Smooth muscle cell (in vitro differentiated cells): ENCODE results near the gene NEDD4L. TPM values are rescaled to one million over a fixed set of nuclear protein-coding genes. Genes with fewer than 3 reads are reported as not detected.
"Not testable (repeated sequence)": the region's sequence is repeated elsewhere in the genome, so short reads cannot be mapped to it uniquely, and the experiment has no call there.

Experiments
- DNase-seq: peaks from one replicate; lab custom pipeline; 2025; ENCODE audit not compliant: unreplicated experiment; lab: John Stamatoyannopoulos, UW
- H2AFZ ChIP-seq: fragments of 200-600 bp; sonication (generic); 2 replicates; pipeline ENCODE4 v1.6.0; 2016; ENCODE audit warnings: antibody characterized with exemption, low read depth, mild to moderate bottlenecking
- H3F3A ChIP-seq: fragments of 200-600 bp; sonication (generic); 2 replicates; pipeline ENCODE4 v1.6.0; 2017; ENCODE audit warnings: antibody characterized with exemption, low read depth
- H3K27ac ChIP-seq: fragments of 200-600 bp; sonication (generic); 2 replicates; pipeline ENCODE4 v1.5.1; 2016; ENCODE audit warnings: low read depth, mild to moderate bottlenecking
- H3K27me3 ChIP-seq: fragments of 200-600 bp; sonication (generic); 2 replicates; pipeline ENCODE4 v1.6.1; 2016; ENCODE audit warnings: low read depth, mild to moderate bottlenecking
- H3K36me3 ChIP-seq: fragments of 200-600 bp; sonication (generic); 2 replicates; pipeline ENCODE4 v1.5.1; 2016; ENCODE audit warnings: low read depth
- H3K4me1 ChIP-seq: fragments of 200-600 bp; sonication (generic); 2 replicates; pipeline ENCODE4 v1.5.1; 2016; ENCODE audit warnings: low read depth
- H3K4me2 ChIP-seq: fragments of 200-600 bp; sonication (generic); 2 replicates; pipeline ENCODE4 v1.6.0; 2016; ENCODE audit warnings: mild to moderate bottlenecking
- H3K4me3 ChIP-seq: fragments of 200-600 bp; sonication (generic); 2 replicates; pipeline ENCODE4 v1.5.1; 2016; ENCODE audit warnings: mild to moderate bottlenecking
- H3K79me2 ChIP-seq: fragments of 200-600 bp; sonication (generic); 2 replicates; pipeline ENCODE4 v1.6.0; 2016; ENCODE audit warnings: low read depth, mild to moderate bottlenecking
- H3K9ac ChIP-seq: fragments of 200-600 bp; sonication (generic); 2 replicates; pipeline ENCODE4 v1.6.0; 2016; ENCODE audit warnings: low read depth
- H3K9me3 ChIP-seq: fragments of 200-600 bp; sonication (generic); replicated peaks from 2 replicates; pipeline ENCODE4 v1.5.1; 2016; ENCODE audit warnings: low read depth
- H4K20me1 ChIP-seq: fragments of 200-600 bp; sonication (generic); 2 replicates; pipeline ENCODE4 v1.6.0; 2016; ENCODE audit warnings: low read depth
- CTCF ChIP-seq: fragments of 200-600 bp; sonication (generic); IDR thresholded peaks from 2 replicates; pipeline ENCODE4 v1.5.1; 2017; ENCODE audit warnings: borderline replicate concordance, mild to moderate bottlenecking, antibody characterized with exemption; ENCODE audit not compliant: insufficient read depth, poor library complexity, severe bottlenecking
- WGBS: methylation state at CpG from one replicate; pipeline ENCODE4 v1.1.7; 2016; ENCODE audit warnings: low lambda C conversion rate; 5-methylcytosine and 5-hydroxymethylcytosine counted together
- polyA plus RNA-seq: library from polyadenylated mRNA; unstranded; fragments of >200 nt; fragmentation: Nextera tagmentation; extraction: Ambion mirVana; gene quantifications from 2 replicates; pipeline ENCODE4 v1.2.1, GENCODE V29; 2016
- total RNA-seq: library from RNA; depleted of rRNA; stranded (reverse); fragments of >200 nt; gene quantifications from 2 replicates; pipeline ENCODE4 v1.2.3, GENCODE V29; 2014

Gene NEDD4L
- total and polyA plus RNA-seq, 2 experiments from 2014 or later = 8.7 to 41.3 TPM

- Histone ChIP-seq H3K27me3 (no peaks in the 10 kb centered on the region), H3K9ac (no peak overlapping the region), H3K27ac (no peak overlapping the region), H2AFZ (no peak overlapping the region), H3K4me2 (no peak overlapping the region), H3K9me3 (no peaks in the 10 kb centered on the region), H3K4me3 (no peak overlapping the region), H3F3A (no peaks in the 10 kb centered on the region), H3K79me2 (no peaks in the 10 kb centered on the region), H3K4me1 (no peaks in the 10 kb centered on the region), H4K20me1 (no peaks in the 10 kb centered on the region), H3K36me3 (no peaks in the 10 kb centered on the region)
- 95% methylated on average over 1 of the region's 1 CpG for WGBS
- no peak for TF ChIP-seq CTCF
- no peak for DNase-seq
Observed at GRCh38 chr18:58167073-58167472, 123.0 kb downstream of the NEDD4L start.

DNA sequence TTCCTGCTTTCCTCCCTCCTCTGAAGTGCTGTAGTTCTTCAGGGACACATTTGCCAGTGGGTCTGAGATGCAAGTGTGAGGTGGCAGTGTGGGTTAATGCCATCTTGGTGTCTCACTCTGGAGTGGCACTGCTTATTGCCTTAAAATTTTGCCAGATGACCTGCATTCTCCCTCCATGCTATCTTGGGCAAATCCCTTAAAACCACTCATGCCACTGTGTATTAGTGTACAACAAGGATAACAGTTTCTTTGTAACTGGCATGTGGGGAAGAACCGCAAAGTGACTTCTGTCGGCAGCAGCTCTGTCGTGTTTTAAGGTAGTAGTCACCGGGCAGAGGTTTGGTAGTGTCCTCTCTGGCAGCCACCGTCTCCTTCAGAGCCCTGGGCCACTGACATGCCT, 124.2 kb downstream of the NEDD4L start:
- 76% methylated on average over 5 of the region's 5 CpGs for WGBS
- H3K79me2 ChIP-seq = no peaks in the 10 kb centered on the region

GRCh38 chr18:58168993-58169392, 125.0 kb downstream of the NEDD4L start:
- WGBS = 91% methylated on average over 10 of the region's 10 CpGs
- no peaks in the 10 kb centered on the region for H3K36me3 ChIP-seq
- H3K79me2 ChIP-seq = no peaks in the 10 kb centered on the region
- H3K4me1 ChIP-seq = no peaks in the 10 kb centered on the region
- H3F3A ChIP-seq = no peaks in the 10 kb centered on the region
- H3K4me2 ChIP-seq = no peak overlapping the region
- DNase-seq = no peak
- H2AFZ ChIP-seq = no peak overlapping the region
- H3K27ac ChIP-seq = no peak overlapping the region
- TF ChIP-seq CTCF = no peak
- no peaks in the 10 kb centered on the region for H4K20me1 ChIP-seq
- no peak overlapping the region for H3K9ac ChIP-seq
- no peaks in the 10 kb centered on the region for H3K27me3 ChIP-seq
- no peak overlapping the region for H3K4me3 ChIP-seq
- H3K9me3 ChIP-seq = no peaks in the 10 kb centered on the region

More for the DNA sequence above, 124.2 kb downstream of the NEDD4L start:
- Histone ChIP-seq H4K20me1 (no peaks in the 10 kb centered on the region), H3K4me1 (no peaks in the 10 kb centered on the region), H3K4me2 (no peak overlapping the region), H3K27ac (no peak overlapping the region), H3K4me3 (no peak overlapping the region), H3K9me3 (no peaks in the 10 kb centered on the region), H2AFZ (no peak overlapping the region), H3K9ac (no peak overlapping the region), H3F3A (no peaks in the 10 kb centered on the region), H3K27me3 (no peaks in the 10 kb centered on the region), H3K36me3 (no peaks in the 10 kb centered on the region)
- no peak for TF ChIP-seq CTCF
- DNase-seq = no peak

- WGBS = 86% methylated on average over 6 of the region's 6 CpGs
Observed at GRCh38 chr18:58169472-58169871, 125.4 kb downstream of the NEDD4L start.

DNA sequence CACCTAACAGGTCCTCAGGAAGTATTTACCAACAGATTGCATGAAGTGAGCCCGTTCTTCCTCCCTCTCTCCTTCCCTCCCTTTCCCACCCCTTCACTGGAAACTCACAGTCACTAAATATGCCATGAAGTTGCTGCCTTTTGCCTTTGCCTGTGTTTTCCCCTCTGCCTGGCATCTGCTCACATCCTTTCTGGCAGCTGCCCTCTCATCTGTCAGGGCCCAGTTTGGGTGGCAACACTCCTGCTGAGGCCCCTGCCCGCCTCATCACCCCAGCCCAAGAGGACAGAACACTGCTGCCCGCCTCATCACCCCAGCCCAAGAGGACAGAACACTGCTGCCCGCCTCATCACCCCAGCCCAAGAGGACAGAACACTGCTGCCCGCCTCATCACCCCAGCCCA, 126.0 kb downstream of the NEDD4L start:
- WGBS = 94% methylated on average over 1 of the region's 5 CpGs

More at GRCh38 chr18:58169472-58169871, 125.4 kb downstream of the NEDD4L start:
- Histone ChIP-seq H3K9me3 (no peaks in the 10 kb centered on the region), H3K9ac (no peak overlapping the region), H2AFZ (no peak overlapping the region), H4K20me1 (no peaks in the 10 kb centered on the region), H3F3A (no peaks in the 10 kb centered on the region), H3K4me3 (no peak overlapping the region), H3K27me3 (no peaks in the 10 kb centered on the region), H3K79me2 (no peaks in the 10 kb centered on the region), H3K36me3 (no peaks in the 10 kb centered on the region), H3K4me1 (no peaks in the 10 kb centered on the region), H3K4me2 (no peak overlapping the region), H3K27ac (no peak overlapping the region)
- no peak for DNase-seq
- no peak for TF ChIP-seq CTCF

More for the DNA sequence above, 126.0 kb downstream of the NEDD4L start:
- H3K4me3 ChIP-seq, H2AFZ ChIP-seq, H4K20me1 ChIP-seq, H3F3A ChIP-seq, H3K4me2 ChIP-seq, H3K9me3 ChIP-seq, H3K36me3 ChIP-seq, H3K4me1 ChIP-seq, DNase-seq, H3K9ac ChIP-seq, H3K27ac ChIP-seq, H3K79me2 ChIP-seq, H3K27me3 ChIP-seq: not testable (repeated sequence)
